GM12878 (cell line): ENCODE data around the gene MSLN. TPM values are rescaled to one million over a fixed set of nuclear protein-coding genes. Genes with fewer than 3 reads are reported as not detected.

ENCODE experiments used
- CBX3 ChIP-seq: fragments of 200-600 bp; sonication (generic); IDR thresholded peaks from 2 replicates; pipeline ENCODE4 v1.6.1; 2016; ENCODE audit warnings: low read depth, borderline replicate concordance
- CBX5 ChIP-seq: sonication (generic); IDR thresholded peaks from 2 replicates; pipeline ENCODE4 v1.6.1; 2016; ENCODE audit warnings: low read depth, moderate library complexity, mild to moderate bottlenecking, inconsistent platforms
- EGR1 ChIP-seq, 2 experiments: IDR thresholded peaks; 1 replicate in 1 of 2; 2 replicates in 1 of 2; pipeline ENCODE4 v1.6.1; 2011 to 2012; ENCODE audit warnings: low read depth in 2 of 2, low read length in 2 of 2, borderline replicate concordance in 1 of 2, mild to moderate bottlenecking in 1 of 2, moderate library complexity in 1 of 2
- FOS ChIP-seq: IDR thresholded peaks from 3 replicates; pipeline ENCODE4 v1.6.1; 2011; ENCODE audit warnings: borderline replicate concordance; ENCODE audit not compliant: insufficient read length; ENCODE audit errors: extremely low read depth
- GABPA ChIP-seq: IDR thresholded peaks from 2 replicates; pipeline ENCODE4 v1.6.1; 2014; ENCODE audit warnings: antibody characterized with exemption, low read depth, mild to moderate bottlenecking, inconsistent platforms
- IKZF1 ChIP-seq: fragments of 450-650 bp; conservative IDR thresholded peaks from 2 replicates; pipeline ENCODE4 v1.6.1; 2017; ENCODE audit warnings: antibody characterized with exemption, mild to moderate bottlenecking
- KDM1A ChIP-seq: fragments of 200-600 bp; sonication (generic); IDR thresholded peaks from 2 replicates; pipeline ENCODE4 v1.6.1; 2016; ENCODE audit warnings: borderline replicate concordance
- MYC ChIP-seq: IDR thresholded peaks from 2 replicates; pipeline ENCODE4 v1.6.1; 2011; ENCODE audit warnings: mild to moderate bottlenecking, low read length, moderate library complexity, inconsistent platforms; ENCODE audit not compliant: insufficient read depth, insufficient replicate concordance, insufficient read length, severe bottlenecking
- NFYA ChIP-seq: IDR thresholded peaks from 2 replicates; pipeline ENCODE4 v1.6.1; 2011; ENCODE audit warnings: low read depth, mild to moderate bottlenecking, low read length, improper control_type of control experiment, borderline replicate concordance
- PAX8 ChIP-seq: fragments of 450-650 bp; IDR thresholded peaks from 2 replicates; pipeline ENCODE4 v1.6.1; 2017; ENCODE audit warnings: mild to moderate bottlenecking, moderate library complexity
- RB1 ChIP-seq: fragments of 450-650 bp; formaldehyde crosslinking; IDR thresholded peaks from 2 replicates; pipeline ENCODE4 v1.6.1; 2017; ENCODE audit warnings: mild to moderate bottlenecking, borderline replicate concordance
- STAT1 ChIP-seq: fragments of 450-650 bp; conservative IDR thresholded peaks from 2 replicates; pipeline ENCODE4 v1.6.1; 2014; ENCODE audit warnings: antibody characterized with exemption, mild to moderate bottlenecking
- polyA plus RNA-seq, 11 experiments: library from polyadenylated mRNA; depleted of rRNA in 4 of 11; unstranded in 6 of 11; stranded (reverse) in 5 of 11; fragments of >200 nt; fragmentation: Nextera tagmentation in 4 of 11; fragmentation: Illumina TruSeq in 1 of 11; extraction: Ambion mirVana in 4 of 11; extraction: Trizol in 1 of 11; gene quantifications; 1 replicate in 1 of 11; 2 replicates in 10 of 11; pipeline versions ENCODE4 v1.2.1 to v1.2.3, GENCODE V29; 2011 to 2016; ENCODE audit warnings: inconsistent platforms in 2 of 11, missing spikeins in 2 of 11, low read depth in 1 of 11
- total RNA-seq, 4 experiments: library from RNA; depleted of rRNA in 3 of 4; stranded (reverse); fragments of >200 nt in 3 of 4; fragmentation: Illumina TruSeq in 1 of 4; extraction: Trizol in 1 of 4; gene quantifications; 2 replicates each; pipeline versions ENCODE4 v1.2.1 to v1.2.3, GENCODE V29; 2013 to 2021
- TF ChIP-seq, protein P1 (sequence below): fragments of 450-650 bp; formaldehyde crosslinking; IDR thresholded peaks from 2 replicates; pipeline ENCODE4 v1.4.0; 2020; ENCODE audit warnings: mild to moderate bottlenecking, moderate library complexity
- TF ChIP-seq, protein P2 (sequence below): fragments of 450-650 bp; formaldehyde crosslinking; IDR thresholded peaks from 2 replicates; pipeline ENCODE4 v1.4.0; 2022; ENCODE audit warnings: mild to moderate bottlenecking, moderate library complexity
- TF ChIP-seq, protein P3 (sequence below): fragments of 150-350 bp; IDR thresholded peaks from 2 replicates; pipeline ENCODE4 v1.6.1; 2014; ENCODE audit warnings: mild to moderate bottlenecking, low read depth, low read length
- TF ChIP-seq, protein P4 (sequence below): fragments of 450-650 bp; IDR thresholded peaks from 2 replicates; pipeline ENCODE4 v1.6.1; 2016; ENCODE audit warnings: mild to moderate bottlenecking, moderate library complexity, borderline replicate concordance

The MSLN gene
- total and polyA plus RNA-seq, 10 of the 15 experiments (the other 5 are each of a cell fraction or from before 2014, with no cell fraction given): 0.08 TPM; not detected in 9

DNA sequence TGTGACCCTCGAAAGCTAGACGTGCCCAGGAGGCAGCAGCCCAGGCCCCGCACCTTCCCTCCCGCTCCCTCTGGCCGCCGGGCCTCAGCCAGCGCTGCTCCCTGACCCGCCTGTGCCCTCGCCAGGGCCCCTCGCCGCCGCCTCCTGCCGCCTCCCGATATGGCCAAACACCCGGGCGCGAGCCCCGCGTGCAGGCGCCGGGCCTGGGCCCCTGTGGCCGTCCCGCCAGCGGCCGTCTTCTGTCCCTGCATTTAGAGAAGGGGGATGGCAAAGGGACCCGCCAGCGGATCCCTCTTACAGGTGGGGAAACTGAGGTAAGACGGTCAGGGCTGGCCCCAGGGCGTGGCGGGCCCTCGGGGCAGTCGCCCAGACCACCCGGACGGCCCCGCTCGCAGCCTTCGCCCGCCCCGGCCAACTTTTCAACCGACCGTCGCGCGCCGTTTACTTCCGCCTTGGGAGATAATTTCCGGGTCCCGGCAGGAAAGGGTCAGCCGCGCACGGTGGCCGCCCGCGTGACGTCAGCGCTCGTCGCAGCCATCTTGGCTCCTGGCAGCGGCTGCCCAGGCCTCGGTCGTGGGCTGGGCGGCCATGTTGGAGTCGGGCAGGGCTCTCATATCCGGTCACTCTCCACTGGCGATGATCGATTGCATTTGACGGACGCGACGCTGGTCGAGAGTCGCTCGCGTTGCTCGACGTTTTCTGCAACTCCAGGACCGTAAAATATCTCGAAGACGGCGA is 47.0 kb downstream of the MSLN start (continued):
- TF ChIP-seq, protein P1, sequence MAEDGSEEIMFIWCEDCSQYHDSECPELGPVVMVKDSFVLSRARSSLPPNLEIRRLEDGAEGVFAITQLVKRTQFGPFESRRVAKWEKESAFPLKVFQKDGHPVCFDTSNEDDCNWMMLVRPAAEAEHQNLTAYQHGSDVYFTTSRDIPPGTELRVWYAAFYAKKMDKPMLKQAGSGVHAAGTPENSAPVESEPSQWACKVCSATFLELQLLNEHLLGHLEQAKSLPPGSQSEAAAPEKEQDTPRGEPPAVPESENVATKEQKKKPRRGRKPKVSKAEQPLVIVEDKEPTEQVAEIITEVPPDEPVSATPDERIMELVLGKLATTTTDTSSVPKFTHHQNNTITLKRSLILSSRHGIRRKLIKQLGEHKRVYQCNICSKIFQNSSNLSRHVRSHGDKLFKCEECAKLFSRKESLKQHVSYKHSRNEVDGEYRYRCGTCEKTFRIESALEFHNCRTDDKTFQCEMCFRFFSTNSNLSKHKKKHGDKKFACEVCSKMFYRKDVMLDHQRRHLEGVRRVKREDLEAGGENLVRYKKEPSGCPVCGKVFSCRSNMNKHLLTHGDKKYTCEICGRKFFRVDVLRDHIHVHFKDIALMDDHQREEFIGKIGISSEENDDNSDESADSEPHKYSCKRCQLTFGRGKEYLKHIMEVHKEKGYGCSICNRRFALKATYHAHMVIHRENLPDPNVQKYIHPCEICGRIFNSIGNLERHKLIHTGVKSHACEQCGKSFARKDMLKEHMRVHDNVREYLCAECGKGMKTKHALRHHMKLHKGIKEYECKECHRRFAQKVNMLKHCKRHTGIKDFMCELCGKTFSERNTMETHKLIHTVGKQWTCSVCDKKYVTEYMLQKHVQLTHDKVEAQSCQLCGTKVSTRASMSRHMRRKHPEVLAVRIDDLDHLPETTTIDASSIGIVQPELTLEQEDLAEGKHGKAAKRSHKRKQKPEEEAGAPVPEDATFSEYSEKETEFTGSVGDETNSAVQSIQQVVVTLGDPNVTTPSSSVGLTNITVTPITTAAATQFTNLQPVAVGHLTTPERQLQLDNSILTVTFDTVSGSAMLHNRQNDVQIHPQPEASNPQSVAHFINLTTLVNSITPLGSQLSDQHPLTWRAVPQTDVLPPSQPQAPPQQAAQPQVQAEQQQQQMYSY (CRISPR knock-in tag): no peak
- TF ChIP-seq EGR1 (IDR thresholded peaks at IDR 0.05; ENCODE audit: borderline replicate concordance in 1 of 2, low read depth in 2 of 2, low read length in 2 of 2) (no peak), CBX5 (no peak), MYC (no peak), PAX8 (no peak), GABPA (peak; percentile 84), RB1 (no peak), FOS (no peak), NFYA (no peak), CBX3 (no peak), STAT1 (0 out of 2 replicates have a peak, but pooled peaks have one; percentile 62), KDM1A (no peak), IKZF1 (peak; percentile 93)
- TF ChIP-seq, protein P2, sequence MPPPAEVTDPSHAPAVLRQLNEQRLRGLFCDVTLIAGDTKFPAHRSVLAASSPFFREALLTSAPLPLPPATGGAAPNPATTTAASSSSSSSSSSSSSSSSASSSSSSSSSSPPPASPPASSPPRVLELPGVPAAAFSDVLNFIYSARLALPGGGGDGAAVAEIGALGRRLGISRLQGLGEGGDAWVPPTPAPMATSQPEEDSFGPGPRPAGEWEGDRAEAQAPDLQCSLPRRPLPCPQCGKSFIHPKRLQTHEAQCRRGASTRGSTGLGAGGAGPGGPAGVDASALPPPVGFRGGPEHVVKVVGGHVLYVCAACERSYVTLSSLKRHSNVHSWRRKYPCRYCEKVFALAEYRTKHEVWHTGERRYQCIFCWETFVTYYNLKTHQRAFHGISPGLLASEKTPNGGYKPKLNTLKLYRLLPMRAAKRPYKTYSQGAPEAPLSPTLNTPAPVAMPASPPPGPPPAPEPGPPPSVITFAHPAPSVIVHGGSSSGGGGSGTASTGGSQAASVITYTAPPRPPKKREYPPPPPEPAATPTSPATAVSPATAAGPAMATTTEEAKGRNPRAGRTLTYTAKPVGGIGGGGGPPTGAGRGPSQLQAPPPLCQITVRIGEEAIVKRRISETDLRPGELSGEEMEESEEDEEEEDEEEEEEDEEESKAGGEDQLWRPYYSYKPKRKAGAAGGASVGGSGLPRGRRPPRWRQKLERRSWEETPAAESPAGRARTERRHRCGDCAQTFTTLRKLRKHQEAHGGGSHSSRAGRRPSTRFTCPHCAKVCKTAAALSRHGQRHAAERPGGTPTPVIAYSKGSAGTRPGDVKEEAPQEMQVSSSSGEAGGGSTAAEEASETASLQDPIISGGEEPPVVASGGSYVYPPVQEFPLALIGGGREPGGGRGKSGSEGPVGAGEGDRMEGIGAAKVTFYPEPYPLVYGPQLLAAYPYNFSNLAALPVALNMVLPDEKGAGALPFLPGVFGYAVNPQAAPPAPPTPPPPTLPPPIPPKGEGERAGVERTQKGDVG (CRISPR knock-in tag): no peak
- TF ChIP-seq, protein P3, sequence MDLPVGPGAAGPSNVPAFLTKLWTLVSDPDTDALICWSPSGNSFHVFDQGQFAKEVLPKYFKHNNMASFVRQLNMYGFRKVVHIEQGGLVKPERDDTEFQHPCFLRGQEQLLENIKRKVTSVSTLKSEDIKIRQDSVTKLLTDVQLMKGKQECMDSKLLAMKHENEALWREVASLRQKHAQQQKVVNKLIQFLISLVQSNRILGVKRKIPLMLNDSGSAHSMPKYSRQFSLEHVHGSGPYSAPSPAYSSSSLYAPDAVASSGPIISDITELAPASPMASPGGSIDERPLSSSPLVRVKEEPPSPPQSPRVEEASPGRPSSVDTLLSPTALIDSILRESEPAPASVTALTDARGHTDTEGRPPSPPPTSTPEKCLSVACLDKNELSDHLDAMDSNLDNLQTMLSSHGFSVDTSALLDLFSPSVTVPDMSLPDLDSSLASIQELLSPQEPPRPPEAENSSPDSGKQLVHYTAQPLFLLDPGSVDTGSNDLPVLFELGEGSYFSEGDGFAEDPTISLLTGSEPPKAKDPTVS: no peak
- TF ChIP-seq, protein P4, sequence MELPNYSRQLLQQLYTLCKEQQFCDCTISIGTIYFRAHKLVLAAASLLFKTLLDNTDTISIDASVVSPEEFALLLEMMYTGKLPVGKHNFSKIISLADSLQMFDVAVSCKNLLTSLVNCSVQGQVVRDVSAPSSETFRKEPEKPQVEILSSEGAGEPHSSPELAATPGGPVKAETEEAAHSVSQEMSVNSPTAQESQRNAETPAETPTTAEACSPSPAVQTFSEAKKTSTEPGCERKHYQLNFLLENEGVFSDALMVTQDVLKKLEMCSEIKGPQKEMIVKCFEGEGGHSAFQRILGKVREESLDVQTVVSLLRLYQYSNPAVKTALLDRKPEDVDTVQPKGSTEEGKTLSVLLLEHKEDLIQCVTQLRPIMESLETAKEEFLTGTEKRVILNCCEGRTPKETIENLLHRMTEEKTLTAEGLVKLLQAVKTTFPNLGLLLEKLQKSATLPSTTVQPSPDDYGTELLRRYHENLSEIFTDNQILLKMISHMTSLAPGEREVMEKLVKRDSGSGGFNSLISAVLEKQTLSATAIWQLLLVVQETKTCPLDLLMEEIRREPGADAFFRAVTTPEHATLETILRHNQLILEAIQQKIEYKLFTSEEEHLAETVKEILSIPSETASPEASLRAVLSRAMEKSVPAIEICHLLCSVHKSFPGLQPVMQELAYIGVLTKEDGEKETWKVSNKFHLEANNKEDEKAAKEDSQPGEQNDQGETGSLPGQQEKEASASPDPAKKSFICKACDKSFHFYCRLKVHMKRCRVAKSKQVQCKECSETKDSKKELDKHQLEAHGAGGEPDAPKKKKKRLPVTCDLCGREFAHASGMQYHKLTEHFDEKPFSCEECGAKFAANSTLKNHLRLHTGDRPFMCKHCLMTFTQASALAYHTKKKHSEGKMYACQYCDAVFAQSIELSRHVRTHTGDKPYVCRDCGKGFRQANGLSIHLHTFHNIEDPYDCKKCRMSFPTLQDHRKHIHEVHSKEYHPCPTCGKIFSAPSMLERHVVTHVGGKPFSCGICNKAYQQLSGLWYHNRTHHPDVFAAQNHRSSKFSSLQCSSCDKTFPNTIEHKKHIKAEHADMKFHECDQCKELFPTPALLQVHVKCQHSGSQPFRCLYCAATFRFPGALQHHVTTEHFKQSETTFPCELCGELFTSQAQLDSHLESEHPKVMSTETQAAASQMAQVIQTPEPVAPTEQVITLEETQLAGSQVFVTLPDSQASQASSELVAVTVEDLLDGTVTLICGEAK: peak; percentile 89
